ENCODE measurements around the gene OTP. TPM values are rescaled to one million over a fixed set of nuclear protein-coding genes. Genes with fewer than 3 reads are reported as not detected.

OTP gene
- total and polyA plus RNA-seq, 8 donors: not detected

DNA sequence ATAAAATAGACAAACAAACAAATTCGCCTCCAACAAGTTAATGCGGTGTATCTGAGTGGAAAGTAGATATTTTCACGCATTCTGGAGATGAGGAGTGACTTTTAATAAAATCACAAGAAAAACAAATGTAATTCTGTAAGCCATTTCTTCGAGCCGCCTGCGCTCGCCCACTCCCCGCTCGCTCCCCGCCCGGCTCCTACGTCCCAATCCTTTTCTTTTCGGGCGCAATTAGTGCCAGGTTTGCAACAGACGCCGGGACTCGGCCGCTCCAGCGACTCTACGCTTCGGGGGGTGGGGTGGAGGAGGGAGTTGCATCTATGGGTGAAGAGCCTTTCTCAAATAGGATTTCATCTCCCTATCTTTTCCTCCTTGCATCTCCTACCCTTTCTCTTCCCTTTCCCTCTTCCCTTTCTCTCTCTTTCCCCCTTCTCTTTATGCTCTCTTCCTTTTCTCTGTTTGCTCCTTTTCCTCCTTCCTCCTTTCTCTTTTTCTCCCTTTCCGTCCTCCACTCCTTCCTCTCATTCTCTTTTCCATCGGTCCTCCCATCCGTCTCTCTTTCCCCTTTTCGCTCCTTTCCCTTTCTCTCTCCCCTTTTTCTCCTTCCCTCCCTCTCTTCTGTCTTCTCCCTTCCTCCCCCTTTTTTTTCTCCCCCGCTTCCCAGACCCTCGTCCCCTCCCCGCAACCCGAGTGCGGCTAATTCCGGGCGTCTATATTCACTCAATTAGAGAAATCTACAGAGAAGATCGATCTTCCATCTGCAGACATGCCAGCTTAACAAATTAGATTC lies 6.1 kb upstream of the OTP start:
- TF ChIP-seq CTCF (IDR thresholded peaks at IDR 0.05): no peak
- no peak for TF ChIP-seq POLR2A (IDR thresholded peaks at IDR 0.05)
- H3K4me3 ChIP-seq: peak overlapping the region in 2 of 4 donors; percentile 36 to 41
- intact Hi-C loops (cut with DNase I; ENCODE audit: low total_unique reads): no loop called here
- WGBS, 5 donors: 12 to 17% (median 14%) methylated on average over 33 of the region's 33 CpGs
- H3K36me3 ChIP-seq: no peaks in the 10 kb centered on the region
- no peak overlapping the region for H3K27ac ChIP-seq
- H3K9me3 ChIP-seq: peaks cover 0 to 15% (median 0%) of the 10 kb centered on the region in 4 donors
- H3K4me1 ChIP-seq: peaks cover 23 to 47% (median 39%) of the 10 kb centered on the region in 4 donors
- no peak for DNase-seq
- peaks cover 31 to 95% (median 69%) of the 10 kb centered on the region in 3 donors for H3K27me3 ChIP-seq

GRCh38 chr5:77643654-77644370 lies 5.3 kb upstream of the OTP start:
- H3K27me3 ChIP-seq: peaks cover 36 to 99% (median 77%) of the 10 kb centered on the region in 3 donors
- no peak overlapping the region for H3K4me3 ChIP-seq
- WGBS, 5 donors: 8 to 14% (median 14%) methylated on average over 28 of the region's 28 CpGs
- intact Hi-C loops (cut with DNase I; ENCODE audit: low total_unique reads): no loop called here
- H3K36me3 ChIP-seq: no peaks in the 10 kb centered on the region
- peaks cover 0 to 21% (median 0%) of the 10 kb centered on the region in 4 donors for H3K9me3 ChIP-seq
- no peak for DNase-seq
- TF ChIP-seq EP300 (IDR thresholded peaks at IDR 0.05) (no peak), POLR2A (IDR thresholded peaks at IDR 0.05) (no peak), POLR2AphosphoS5 (IDR thresholded peaks at IDR 0.05) (no peak), CTCF (IDR thresholded peaks at IDR 0.05) (no peak)
- no peak overlapping the region for H3K27ac ChIP-seq
- peaks cover 26 to 53% (median 45%) of the 10 kb centered on the region in 4 donors for H3K4me1 ChIP-seq

- intact Hi-C loops (cut with DNase I; ENCODE audit: low total_unique reads): no loop called here
- TF ChIP-seq EP300 (IDR thresholded peaks at IDR 0.05): no peak
- no peak for TF ChIP-seq POLR2AphosphoS5 (IDR thresholded peaks at IDR 0.05)
- TF ChIP-seq CTCF (IDR thresholded peaks at IDR 0.05): no peak
- no peak for TF ChIP-seq POLR2A (IDR thresholded peaks at IDR 0.05)
Measured at GRCh38 chr5:77642738-77643653, 4.5 kb upstream of the OTP start.

More at GRCh38 chr5:77642738-77643653, 4.5 kb upstream of the OTP start:
- Histone ChIP-seq H3K4me3 (no peak overlapping the region), H3K36me3 (no peaks in the 10 kb centered on the region), H3K4me1 (peaks cover 31 to 59% (median 50%) of the 10 kb centered on the region in 4 donors), H3K27ac (no peak overlapping the region), H3K9me3 (peaks cover 0 to 27% (median 0%) of the 10 kb centered on the region in 4 donors), H3K27me3 (peaks cover 38 to 99% (median 85%) of the 10 kb centered on the region in 3 donors)
- 9 to 12% (median 11%) methylated on average over 20 to 21 of the region's 21 CpGs for WGBS, 5 donors
- DNase-seq: no peak
